ENCODE results near the gene EXD3. TPM values are rescaled to one million over a fixed set of nuclear protein-coding genes. Genes with fewer than 3 reads are reported as not detected.

Gene EXD3
- total RNA-seq, 2 donors from 2014 or later: 5.9 to 6.0 TPM

DNA sequence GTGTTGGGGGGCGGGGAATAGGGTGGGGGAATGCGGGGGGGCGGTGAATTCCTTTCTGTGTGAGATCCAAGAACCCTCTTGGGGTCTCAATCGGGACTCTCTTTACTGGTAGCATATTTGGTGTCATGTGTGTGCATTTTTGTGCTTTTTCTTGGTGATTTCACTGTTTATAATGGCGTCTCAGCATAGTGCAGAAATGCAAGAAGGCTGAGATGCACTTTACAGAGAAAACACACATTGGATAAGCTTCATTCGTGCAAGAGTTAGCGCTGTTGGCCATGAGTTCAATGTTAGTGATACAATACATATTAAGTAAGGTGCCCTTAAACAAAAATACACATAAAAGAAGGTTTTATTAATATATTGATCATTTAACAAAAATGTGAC lies 19.0 kb upstream of the EXD3 start:
- H3K9me3 ChIP-seq: peaks cover 0 to 4% of the 10 kb centered on the region in 2 donors
- peak overlapping the region in 1 of 2 donors; percentile 49 for H3K4me3 ChIP-seq
- H3K36me3 ChIP-seq: no peaks in the 10 kb centered on the region
- H3K27ac ChIP-seq: no peak overlapping the region
- DNase-seq (ENCODE audit: low spot score): no peak
- H3K27me3 ChIP-seq: peaks cover 0 to 4% of the 10 kb centered on the region in 2 donors
- no peak for TF ChIP-seq CTCF (IDR thresholded peaks at IDR 0.05)
- H3K4me1 ChIP-seq: peaks cover 0 to 18% of the 10 kb centered on the region in 2 donors

GRCh38 chr9:137441289-137441934 lies 18.4 kb upstream of the EXD3 start, which contains the start of gene ENTPD8:
ENTPD8 (minus strand) TSS chr9:137441357; CDS start chr9:137438285, 3,072 bp downstream.
- Histone ChIP-seq H3K9me3 (peaks cover 0 to 4% of the 10 kb centered on the region in 2 donors), H3K4me3 (peak within 1 kb of the TSS; percentile 21 to 49), H3K27me3 (peaks cover 0 to 4% of the 10 kb centered on the region in 2 donors), H3K4me1 (peaks cover 0 to 18% of the 10 kb centered on the region in 2 donors), H3K36me3 (no peaks in the 10 kb centered on the region), H3K27ac (no peak within 1 kb of the TSS)
- DNase-seq (ENCODE audit: low spot score): no peak
- no peak for TF ChIP-seq CTCF (IDR thresholded peaks at IDR 0.05)

- Histone ChIP-seq H3K4me1 (peaks cover 0 to 16% of the 10 kb centered on the region in 2 donors), H3K36me3 (no peaks in the 10 kb centered on the region), H3K27ac (no peak overlapping the region), H3K27me3 (peaks cover 0 to 4% of the 10 kb centered on the region in 2 donors), H3K4me3 (no peak overlapping the region), H3K9me3 (peaks cover 0 to 4% of the 10 kb centered on the region in 2 donors)
- TF ChIP-seq CTCF (IDR thresholded peaks at IDR 0.05): no peak
- DNase-seq (ENCODE audit: low spot score): no peak
Measured at GRCh38 chr9:137439158-137439714, 16.3 kb upstream of the EXD3 start.

- DNase-seq (ENCODE audit: low spot score): no peak
- Histone ChIP-seq H3K27me3 (peaks cover 0 to 4% of the 10 kb centered on the region in 2 donors), H3K4me3 (no peak overlapping the region), H3K27ac (no peak overlapping the region), H3K9me3 (peaks cover 0 to 4% of the 10 kb centered on the region in 2 donors), H3K36me3 (no peaks in the 10 kb centered on the region), H3K4me1 (peaks cover 0 to 16% of the 10 kb centered on the region in 2 donors)
- no peak for TF ChIP-seq CTCF (IDR thresholded peaks at IDR 0.05)
Measured at GRCh38 chr9:137438591-137439157, 15.7 kb upstream of the EXD3 start.

GRCh38 chr9:137437691-137438590 lies 15.0 kb upstream of the EXD3 start:
- H3K36me3 ChIP-seq: no peaks in the 10 kb centered on the region
- no peak for DNase-seq (ENCODE audit: low spot score)
- H3K27ac ChIP-seq: no peak overlapping the region
- H3K4me3 ChIP-seq: no peak overlapping the region
- peaks cover 0 to 16% of the 10 kb centered on the region in 2 donors for H3K4me1 ChIP-seq
- peaks cover 0 to 4% of the 10 kb centered on the region in 2 donors for H3K9me3 ChIP-seq
- no peak for TF ChIP-seq CTCF (IDR thresholded peaks at IDR 0.05)
- peaks cover 0 to 4% of the 10 kb centered on the region in 2 donors for H3K27me3 ChIP-seq

Data from right atrium auricular region (tissue), 2 donors.